ENCODE measurements around the gene PNPLA1. TPM values are rescaled to one million over a fixed set of nuclear protein-coding genes. Genes with fewer than 3 reads are reported as not detected.

Gene PNPLA1
- total RNA-seq, 2 experiments from 2014 or later, result 0.13 TPM; not detected in 1

DNA sequence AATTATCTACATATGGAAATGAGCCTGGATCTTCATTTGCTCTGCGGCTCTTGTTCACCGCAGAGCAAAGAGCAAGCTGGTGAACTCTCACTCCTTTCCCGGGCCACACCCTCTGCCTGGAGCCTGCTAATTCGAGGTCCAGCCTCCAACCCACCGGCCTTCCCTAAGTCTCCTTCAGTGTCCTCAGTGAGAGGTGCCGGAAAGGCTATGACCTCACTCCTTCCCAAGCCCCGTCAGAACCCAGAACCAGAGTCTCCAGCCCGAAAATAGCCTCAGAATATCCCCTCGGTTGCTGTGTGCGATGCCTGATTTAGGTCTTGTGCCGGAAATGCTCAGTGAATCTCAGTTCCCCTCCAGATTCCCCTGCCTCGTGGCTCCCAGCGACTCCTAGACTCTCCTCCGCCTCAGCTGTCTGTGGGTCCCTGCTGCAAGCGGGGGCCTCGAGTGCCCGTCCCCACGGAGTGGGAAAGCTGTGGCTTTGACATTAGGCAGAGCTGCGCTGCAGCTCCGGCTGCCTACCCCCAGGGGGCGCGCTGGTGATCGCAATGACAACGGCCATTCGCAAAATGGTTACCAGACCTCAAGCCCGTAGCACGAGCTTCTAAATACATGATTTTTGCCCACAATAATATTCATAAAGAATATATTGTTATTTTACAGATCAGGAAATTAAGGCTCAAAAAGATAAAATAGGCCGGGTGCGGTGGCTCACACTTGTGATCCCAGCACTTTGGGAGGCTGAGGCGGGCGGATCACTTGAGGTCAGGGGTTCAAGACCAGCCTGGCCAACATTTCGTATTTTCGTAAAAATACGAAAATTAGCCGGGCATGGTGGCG is 71.0 kb downstream of the PNPLA1 start:
- H3K36me3 Mint-ChIP-seq (ENCODE audit: low read depth), result no peaks in the 10 kb centered on the region
- H3K9me3 Mint-ChIP-seq, result no peaks in the 10 kb centered on the region
- ChIA-PET POLR2A (no interaction called here), CTCF (interaction anchor here (0.7 to 2.6 kb wide), 42 partner anchors 9 to 571 kb away, joined by 3 to 21 read pairs (median 4); no protein-coding TSS in a partner anchor)
- DNase-seq, result peak; percentile 75
- H3K4me3 Mint-ChIP-seq, result peak overlapping the region; percentile 9
- peaks cover 35% of the 10 kb centered on the region for H3K27me3 Mint-ChIP-seq
- H3K27ac Mint-ChIP-seq, result no peak overlapping the region
- peaks cover 13% of the 10 kb centered on the region for H3K4me1 Mint-ChIP-seq

DNA sequence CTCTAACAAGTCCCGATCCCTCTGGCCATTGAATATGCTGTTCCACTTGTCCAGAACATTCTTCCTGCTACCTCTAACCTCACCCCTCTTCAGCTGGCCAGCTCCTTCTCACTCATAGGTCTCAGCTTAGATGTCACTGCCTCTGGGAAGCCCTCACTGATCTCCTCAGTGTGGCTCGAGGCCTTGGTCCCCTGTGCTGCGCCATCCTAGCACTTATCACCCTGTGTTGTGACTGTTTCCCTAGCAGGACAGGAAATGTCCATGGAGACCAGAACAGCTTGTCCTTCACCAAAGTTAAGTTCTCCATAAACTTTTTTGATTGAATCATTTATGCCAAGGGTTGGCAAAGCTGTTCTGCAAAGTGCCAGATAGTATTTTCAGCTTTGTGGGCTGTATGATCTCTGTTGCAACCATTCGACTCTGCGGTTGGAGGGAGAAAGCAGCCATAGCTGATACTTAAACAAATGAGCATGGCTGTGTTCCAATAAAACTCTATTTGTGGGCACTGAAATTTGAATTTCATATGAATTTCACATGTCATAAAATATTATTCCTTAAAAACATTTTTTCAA is 73.3 kb downstream of the PNPLA1 start:
- H3K36me3 Mint-ChIP-seq (ENCODE audit: low read depth), result no peaks in the 10 kb centered on the region
- no peak overlapping the region for H3K27ac Mint-ChIP-seq
- H3K27me3 Mint-ChIP-seq, result peaks cover 32% of the 10 kb centered on the region
- POLR2A ChIA-PET, result no interaction called here
- H3K4me3 Mint-ChIP-seq, result no peak overlapping the region
- CTCF ChIA-PET, result interaction anchor here (1.3 kb wide), 1 partner anchor 41 kb away, joined by 5 read pairs; no protein-coding TSS in a partner anchor
- H3K4me1 Mint-ChIP-seq, result peaks cover 8% of the 10 kb centered on the region
- H3K9me3 Mint-ChIP-seq, result no peaks in the 10 kb centered on the region
- DNase-seq, result no peak

DNA sequence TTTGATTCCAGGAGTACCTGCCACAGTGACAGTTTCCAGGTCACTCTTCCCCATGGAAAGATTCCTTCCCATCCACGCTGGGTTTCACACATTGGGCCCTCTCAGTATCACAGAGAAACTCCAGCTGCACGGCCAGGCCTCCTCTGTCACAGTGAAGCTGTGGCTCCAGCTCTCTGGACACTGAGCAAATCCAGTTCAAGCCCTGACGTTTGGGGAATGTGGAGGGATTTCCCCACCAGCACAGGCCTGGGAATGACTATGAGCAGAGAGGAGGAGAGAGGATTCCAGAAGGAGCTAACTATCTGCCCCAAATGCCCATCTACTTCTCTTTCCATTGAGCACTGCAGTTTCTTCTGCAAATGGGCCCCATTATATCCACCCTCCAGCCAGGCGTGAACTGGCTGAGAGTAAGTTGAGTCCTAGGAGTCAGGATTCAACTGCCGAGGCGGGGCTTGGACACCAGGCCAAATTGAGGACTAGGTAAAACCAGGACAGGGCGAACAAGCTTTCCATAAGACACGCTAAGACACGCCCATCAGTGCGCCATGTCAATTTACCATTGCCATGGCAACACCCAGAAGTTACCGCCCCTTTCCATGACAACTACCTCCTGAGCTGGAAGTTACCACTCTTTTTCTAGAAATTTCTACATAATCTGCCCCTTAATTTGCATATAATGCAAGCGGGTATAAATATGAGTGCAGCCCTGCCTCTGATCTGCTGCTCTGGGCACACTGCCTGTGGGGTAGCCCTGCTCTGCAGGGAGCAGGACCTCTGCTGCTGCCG is 76.0 kb downstream of the PNPLA1 start:
- Mint-ChIP-seq H3K27ac (no peak overlapping the region), H3K36me3 (ENCODE audit: low read depth) (no peaks in the 10 kb centered on the region), H3K27me3 (peaks cover 19% of the 10 kb centered on the region), H3K4me1 (peaks cover 1% of the 10 kb centered on the region), H3K4me3 (no peak overlapping the region), H3K9me3 (no peaks in the 10 kb centered on the region)
- no peak for DNase-seq
- POLR2A ChIA-PET, result interaction anchor here (1.5 kb wide), 1 partner anchor 9 kb away, joined by 3 read pairs; the partner anchor contains the start of gene BNIP5
- CTCF ChIA-PET, result interaction anchor here (0.9 to 1.3 kb wide), 3 partner anchors 16 to 44 kb away, joined by 3 to 7 read pairs (median 5); no protein-coding TSS in a partner anchor

DNA sequence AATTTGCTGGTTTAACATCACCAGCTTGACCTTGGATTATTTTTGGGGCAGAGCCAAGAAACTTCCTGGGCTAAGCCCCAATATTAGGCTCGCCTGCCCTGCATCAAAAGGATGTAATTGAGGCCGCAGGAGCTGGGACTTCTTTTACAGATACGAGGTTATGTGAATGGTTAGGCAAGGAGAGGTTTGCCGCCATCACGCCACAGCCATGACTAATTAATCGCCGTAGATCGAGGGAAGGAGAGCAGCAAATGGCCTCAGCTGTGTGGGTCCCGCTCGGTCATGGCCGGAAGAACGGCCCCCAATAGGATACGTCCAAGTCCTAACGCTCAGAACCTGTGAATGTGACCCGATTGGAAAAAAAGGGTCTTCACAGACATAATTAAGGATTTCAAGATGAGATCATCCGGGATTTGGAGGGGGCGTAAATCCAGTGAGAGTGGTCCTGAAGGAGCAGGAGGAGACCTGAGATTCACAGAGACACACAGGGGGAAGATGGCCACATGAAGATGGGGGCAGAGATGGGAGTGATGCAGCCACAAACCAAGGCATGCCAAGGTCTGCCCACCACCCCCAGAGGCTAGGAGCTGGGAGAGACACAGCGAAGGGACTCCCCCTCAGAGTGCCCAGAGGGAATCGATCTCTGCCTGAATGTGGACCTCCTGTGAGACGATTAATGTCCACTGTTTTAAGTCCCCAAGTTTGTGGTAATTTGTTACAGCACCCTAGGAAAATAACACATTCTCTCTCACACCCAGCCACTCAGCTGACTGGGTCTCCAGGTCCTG is 76.8 kb downstream of the PNPLA1 start:
- CTCF ChIA-PET, result interaction anchor here (0.9 kb wide), 2 partner anchors 41 to 44 kb away, joined by 3 to 5 read pairs; no protein-coding TSS in a partner anchor
- DNase-seq, result no peak
- H3K4me3 Mint-ChIP-seq, result no peak overlapping the region
- H3K4me1 Mint-ChIP-seq, result no peaks in the 10 kb centered on the region
- H3K36me3 Mint-ChIP-seq (ENCODE audit: low read depth), result no peaks in the 10 kb centered on the region
- POLR2A ChIA-PET, result interaction anchor here (1.5 kb wide), 1 partner anchor 10 kb away, joined by 3 read pairs; the partner anchor contains the start of gene BNIP5
- H3K9me3 Mint-ChIP-seq, result no peaks in the 10 kb centered on the region
- H3K27ac Mint-ChIP-seq, result no peak overlapping the region
- peaks cover 17% of the 10 kb centered on the region for H3K27me3 Mint-ChIP-seq

DNA sequence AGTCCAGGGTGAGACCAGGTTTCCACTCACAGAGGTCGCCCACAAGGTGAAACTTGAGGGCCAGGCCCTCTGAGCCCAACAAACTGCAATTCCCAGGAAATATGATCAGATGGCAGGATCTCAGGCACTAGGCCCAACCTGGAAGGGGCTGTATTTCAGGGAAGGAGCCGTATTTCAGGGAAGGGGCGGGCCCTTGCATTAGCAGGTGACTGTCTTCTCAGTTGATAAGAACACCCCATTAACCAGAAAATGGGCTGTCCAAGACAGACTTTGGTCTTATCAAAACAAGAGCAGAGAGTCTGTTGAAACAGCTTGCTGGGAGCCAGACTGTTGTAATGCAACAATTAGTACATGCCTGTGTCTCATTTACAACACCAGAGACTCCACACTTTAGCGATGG is 77.8 kb downstream of the PNPLA1 start:
- CTCF ChIA-PET, result interaction anchor here (0.9 kb wide), 1 partner anchor 45 kb away, joined by 3 read pairs; no protein-coding TSS in a partner anchor
- Mint-ChIP-seq H3K36me3 (ENCODE audit: low read depth) (no peaks in the 10 kb centered on the region), H3K9me3 (no peaks in the 10 kb centered on the region), H3K4me1 (no peaks in the 10 kb centered on the region), H3K4me3 (no peak overlapping the region), H3K27ac (no peak overlapping the region), H3K27me3 (peaks cover 11% of the 10 kb centered on the region)
- POLR2A ChIA-PET, result no interaction called here
- DNase-seq, result no peak

DNA sequence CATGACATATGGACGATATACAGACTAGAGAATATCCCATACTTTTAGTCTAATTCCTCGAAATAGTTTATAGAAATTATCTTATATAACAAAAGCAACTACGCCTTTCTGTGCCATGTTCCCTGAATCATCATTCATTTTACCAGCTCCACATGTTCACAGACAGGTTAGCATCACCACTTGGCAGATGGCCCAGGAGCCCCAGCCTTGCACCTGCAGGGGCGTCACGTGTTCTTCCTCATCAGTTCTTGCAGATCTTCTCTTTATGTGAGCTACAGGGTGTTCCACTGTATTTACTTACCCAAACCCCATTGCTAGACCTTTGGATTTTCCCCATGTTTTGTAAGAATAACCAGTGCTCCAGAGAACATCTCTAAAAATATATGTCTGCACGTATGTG is 79.4 kb downstream of the PNPLA1 start:
- Mint-ChIP-seq H3K9me3 (peaks cover 4% of the 10 kb centered on the region), H3K27me3 (peaks cover 13% of the 10 kb centered on the region), H3K4me1 (no peaks in the 10 kb centered on the region), H3K27ac (no peak overlapping the region), H3K4me3 (no peak overlapping the region), H3K36me3 (ENCODE audit: low read depth) (peaks cover 4% of the 10 kb centered on the region)
- ChIA-PET POLR2A (no interaction called here), CTCF (interaction anchor here (1.1 to 1.8 kb wide), 2 partner anchors 8 to 11 kb away, joined by 3 to 6 read pairs; no protein-coding TSS in a partner anchor)
- DNase-seq, result no peak

DNA sequence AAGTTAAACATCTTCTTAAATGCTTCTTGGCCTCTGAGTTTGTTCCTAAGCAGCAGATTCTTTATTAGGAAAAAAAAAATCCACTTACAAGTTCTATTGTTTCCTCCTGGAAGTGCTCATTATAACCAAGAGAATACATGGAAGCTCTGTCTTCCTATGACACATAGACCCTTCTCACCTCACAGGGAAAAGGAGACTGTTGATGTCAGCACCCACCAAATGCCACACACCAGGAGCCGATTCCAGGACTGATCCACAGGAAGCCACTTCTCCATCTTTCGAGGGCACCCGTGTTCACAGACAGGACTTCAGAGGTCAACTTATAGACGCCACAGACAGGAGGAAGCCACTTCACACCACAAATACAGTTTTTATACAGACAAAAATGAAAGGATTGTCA is 80.2 kb downstream of the PNPLA1 start:
- DNase-seq, result no peak
- peaks cover 4% of the 10 kb centered on the region for H3K9me3 Mint-ChIP-seq
- peaks cover 4% of the 10 kb centered on the region for H3K36me3 Mint-ChIP-seq (ENCODE audit: low read depth)
- H3K27ac Mint-ChIP-seq, result no peak overlapping the region
- no peak overlapping the region for H3K4me3 Mint-ChIP-seq
- H3K4me1 Mint-ChIP-seq, result no peaks in the 10 kb centered on the region
- peaks cover 13% of the 10 kb centered on the region for H3K27me3 Mint-ChIP-seq
- POLR2A ChIA-PET, result no interaction called here
- CTCF ChIA-PET, result interaction anchor here (1.8 kb wide), 1 partner anchor 9 kb away, joined by 6 read pairs; no protein-coding TSS in a partner anchor

DNA sequence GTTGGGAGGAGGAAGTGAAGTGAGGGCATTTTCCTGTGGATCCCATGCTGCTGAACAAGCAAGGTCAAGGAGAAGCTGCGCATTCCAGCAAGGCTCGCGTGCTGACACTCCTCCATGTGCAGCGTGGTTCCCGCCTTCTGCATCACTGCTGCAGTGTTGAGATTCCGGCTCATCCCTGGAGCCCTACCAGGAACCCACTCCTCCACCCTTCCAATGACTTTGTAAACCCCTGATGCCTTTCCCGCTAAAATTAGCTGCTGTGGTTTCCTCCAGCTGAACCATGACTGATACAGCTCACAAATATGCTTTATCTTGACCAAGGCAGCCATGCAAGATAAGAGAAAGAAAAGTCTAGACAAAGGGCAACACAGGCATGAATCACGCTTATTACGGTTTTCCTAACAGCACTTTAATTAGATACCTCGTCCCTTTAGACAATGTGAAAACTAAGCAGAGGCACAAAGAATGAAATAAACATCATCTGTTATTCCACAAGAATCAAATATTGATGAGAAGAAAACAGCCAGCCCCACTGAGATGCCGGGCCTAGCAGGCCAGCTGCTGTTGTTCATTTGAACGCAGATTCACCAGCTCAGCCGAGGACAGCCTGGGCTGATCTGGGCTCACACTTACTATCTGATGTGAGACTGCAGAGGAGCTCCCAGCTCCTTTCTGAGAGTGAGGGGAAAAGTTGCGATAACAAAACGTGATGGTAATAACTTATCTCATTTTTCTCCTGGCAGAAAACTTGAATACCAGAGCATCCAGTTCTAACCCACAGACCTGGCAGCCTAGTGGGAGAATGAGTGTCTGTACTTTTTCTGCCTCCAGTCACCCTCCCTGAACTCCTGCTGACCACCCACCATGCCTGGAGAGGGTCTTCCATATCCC is 81.1 kb downstream of the PNPLA1 start:
- Mint-ChIP-seq H3K9me3 (peaks cover 4% of the 10 kb centered on the region), H3K4me1 (peaks cover 5% of the 10 kb centered on the region), H3K27me3 (peaks cover 13% of the 10 kb centered on the region), H3K36me3 (ENCODE audit: low read depth) (peaks cover 10% of the 10 kb centered on the region), H3K27ac (no peak overlapping the region), H3K4me3 (no peak overlapping the region)
- ChIA-PET POLR2A (no interaction called here), CTCF (interaction anchor here (1.8 kb wide), 1 partner anchor 10 kb away, joined by 6 read pairs; no protein-coding TSS in a partner anchor)
- DNase-seq, result no peak

DNA sequence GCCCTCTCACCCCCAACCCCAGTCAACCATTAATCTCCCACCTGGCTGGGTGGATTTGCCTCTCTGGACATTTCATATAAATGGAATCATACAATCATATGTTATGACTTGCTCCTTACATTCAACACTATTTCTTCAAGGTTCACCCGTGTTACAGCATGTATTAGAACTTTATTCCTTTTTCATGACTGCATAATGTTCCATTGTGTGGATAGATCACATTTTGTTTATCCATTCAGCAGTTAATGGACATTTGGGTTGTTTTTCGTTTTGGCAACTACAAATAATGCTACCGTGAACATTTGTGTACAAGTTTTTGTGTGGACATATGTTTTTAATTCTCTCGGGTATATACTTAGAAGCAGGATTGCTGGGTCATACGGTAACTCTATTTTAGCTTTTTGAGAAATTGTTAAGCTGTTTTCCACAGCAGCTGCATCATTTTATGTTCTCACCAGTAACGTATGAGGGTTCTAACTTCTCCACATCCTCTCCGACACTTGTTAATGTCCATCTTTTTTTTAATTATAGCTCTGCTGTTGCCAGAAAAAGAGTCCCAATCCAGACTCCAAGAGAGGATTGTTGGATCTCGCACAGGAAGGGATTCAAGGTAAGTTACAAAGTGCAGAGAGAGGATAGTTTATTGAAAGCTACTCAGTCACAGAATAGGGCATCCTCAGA is 82.8 kb downstream of the PNPLA1 start:
- CTCF ChIA-PET, result interaction anchor here (0.7 to 1.5 kb wide), 3 partner anchors 9 to 221 kb away, joined by 3 to 9 read pairs (median 3); no protein-coding TSS in a partner anchor
- no peak overlapping the region for H3K27ac Mint-ChIP-seq
- H3K27me3 Mint-ChIP-seq, result peaks cover 16% of the 10 kb centered on the region
- POLR2A ChIA-PET, result no interaction called here
- no peak overlapping the region for H3K4me3 Mint-ChIP-seq
- H3K36me3 Mint-ChIP-seq (ENCODE audit: low read depth), result peaks cover 10% of the 10 kb centered on the region
- peaks cover 4% of the 10 kb centered on the region for H3K9me3 Mint-ChIP-seq
- no peak for DNase-seq
- peaks cover 10% of the 10 kb centered on the region for H3K4me1 Mint-ChIP-seq

DNA sequence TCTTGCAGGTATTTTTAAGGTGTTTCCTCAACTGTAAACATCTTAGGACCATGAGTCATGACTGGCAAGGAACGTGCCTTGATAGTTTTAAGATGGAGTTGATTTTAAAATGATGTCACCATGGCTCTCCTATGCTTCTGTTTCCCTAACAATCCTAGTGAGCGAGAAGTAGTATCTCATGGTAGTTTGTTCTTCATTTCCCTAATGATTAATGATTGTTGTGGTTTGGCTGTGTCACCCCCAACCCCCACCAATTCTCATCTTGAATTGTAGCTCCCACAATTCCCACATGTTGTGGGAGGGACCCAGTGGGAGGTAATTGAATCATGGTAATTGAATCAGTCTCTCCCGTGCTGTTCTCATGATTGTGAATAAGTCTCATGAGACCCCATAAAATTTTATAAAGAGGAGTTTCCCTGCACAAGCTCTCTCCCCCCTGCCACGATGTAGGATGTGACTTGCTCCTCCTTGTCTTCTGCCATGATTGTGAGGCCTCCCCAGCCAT is 83.6 kb downstream of the PNPLA1 start:
- Mint-ChIP-seq H3K4me3 (no peak overlapping the region), H3K9me3 (peaks cover 4% of the 10 kb centered on the region), H3K36me3 (ENCODE audit: low read depth) (peaks cover 10% of the 10 kb centered on the region), H3K4me1 (peaks cover 15% of the 10 kb centered on the region), H3K27me3 (peaks cover 18% of the 10 kb centered on the region), H3K27ac (no peak overlapping the region)
- DNase-seq, result no peak
- POLR2A ChIA-PET, result no interaction called here
- CTCF ChIA-PET, result interaction anchor here (1.4 to 1.5 kb wide), 2 partner anchors 13 to 51 kb away, joined by 4 to 9 read pairs; no protein-coding TSS in a partner anchor

DNA sequence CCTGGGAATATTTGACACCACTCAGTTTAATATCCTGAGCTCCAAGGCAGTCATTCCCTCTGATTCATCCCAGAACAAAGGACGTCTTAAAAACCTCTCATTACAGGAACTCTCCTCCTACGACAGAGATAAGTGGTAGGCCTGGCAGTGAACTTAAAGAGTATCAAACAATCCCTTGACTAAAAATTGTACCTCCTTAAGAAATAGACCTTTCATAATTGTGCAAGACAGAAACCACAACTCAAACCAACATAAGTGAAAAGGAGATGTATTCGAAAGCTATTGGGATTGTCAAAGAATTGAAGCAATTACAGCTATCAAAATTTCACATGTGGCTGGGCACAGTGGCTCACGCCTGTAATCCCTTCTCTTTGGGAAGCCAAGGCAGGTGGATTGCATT is 86.0 kb downstream of the PNPLA1 start:
- Mint-ChIP-seq H3K27me3 (peaks cover 15% of the 10 kb centered on the region), H3K4me3 (no peak overlapping the region), H3K36me3 (ENCODE audit: low read depth) (peaks cover 10% of the 10 kb centered on the region), H3K9me3 (peaks cover 4% of the 10 kb centered on the region), H3K4me1 (peaks cover 18% of the 10 kb centered on the region), H3K27ac (no peak overlapping the region)
- no peak for DNase-seq
- CTCF ChIA-PET, result interaction anchor here (0.6 to 2.2 kb wide), 4 partner anchors 15 to 261 kb away, joined by 3 to 5 read pairs (median 4); no protein-coding TSS in a partner anchor
- POLR2A ChIA-PET, result interaction anchor here (1.4 kb wide), 1 partner anchor 9 kb away, joined by 3 read pairs; no protein-coding TSS in a partner anchor

All from activated CD4-positive, alpha-beta memory T cell treated with anti-CD3 and anti-CD28 coated beads, Interleukin-2, amount 10 ng/mL, durations not matched to agents 7 days and 5 days (primary cell).